ENCODE measurements around the gene MEGF11.

The MEGF11 gene

DNA sequence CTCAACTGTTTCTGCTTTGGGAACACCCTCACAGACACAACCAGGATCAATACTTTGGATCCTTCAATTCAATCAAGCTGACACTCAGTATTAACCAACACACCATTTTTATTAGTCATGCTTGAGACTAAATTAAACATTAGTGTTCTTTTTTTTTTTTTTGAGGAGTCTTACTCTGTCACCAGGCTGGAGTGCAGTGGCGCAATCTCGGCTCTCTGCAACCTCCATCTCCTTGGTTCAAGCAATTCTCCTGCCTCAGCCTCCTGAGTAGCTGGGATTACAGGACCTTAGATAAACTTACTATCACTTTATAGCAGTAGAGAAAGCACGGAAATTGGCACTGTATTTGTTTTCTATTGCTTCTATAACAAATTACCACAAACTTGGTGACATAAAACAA lies 386.3 kb downstream of the MEGF11 start:
- H3K27ac ChIP-seq (ENCODE audit: low read length), result no peak overlapping the region
- H4K20me1 ChIP-seq (ENCODE audit: insufficient read depth, low read length), result peaks cover 9% of the 10 kb centered on the region
- no peak overlapping the region for H3K4me3 ChIP-seq (ENCODE audit: low read length)
- H3K79me2 ChIP-seq (ENCODE audit: low read length), result peaks cover 29% of the 10 kb centered on the region
- no peak overlapping the region for H3K4me2 ChIP-seq (ENCODE audit: low read length)
- no peak overlapping the region for H3K9ac ChIP-seq (ENCODE audit: low read length)
- no peaks in the 10 kb centered on the region for H3K9me3 ChIP-seq (ENCODE audit: insufficient read depth, low read length)
- H3K36me3 ChIP-seq (replicated peaks; ENCODE audit: low read depth, low read length), result no peaks in the 10 kb centered on the region
- TF ChIP-seq EZH2phosphoT487 (IDR thresholded peaks at IDR 0.05; ENCODE audit: low read depth), result no peak
- TF ChIP-seq, protein P1, sequence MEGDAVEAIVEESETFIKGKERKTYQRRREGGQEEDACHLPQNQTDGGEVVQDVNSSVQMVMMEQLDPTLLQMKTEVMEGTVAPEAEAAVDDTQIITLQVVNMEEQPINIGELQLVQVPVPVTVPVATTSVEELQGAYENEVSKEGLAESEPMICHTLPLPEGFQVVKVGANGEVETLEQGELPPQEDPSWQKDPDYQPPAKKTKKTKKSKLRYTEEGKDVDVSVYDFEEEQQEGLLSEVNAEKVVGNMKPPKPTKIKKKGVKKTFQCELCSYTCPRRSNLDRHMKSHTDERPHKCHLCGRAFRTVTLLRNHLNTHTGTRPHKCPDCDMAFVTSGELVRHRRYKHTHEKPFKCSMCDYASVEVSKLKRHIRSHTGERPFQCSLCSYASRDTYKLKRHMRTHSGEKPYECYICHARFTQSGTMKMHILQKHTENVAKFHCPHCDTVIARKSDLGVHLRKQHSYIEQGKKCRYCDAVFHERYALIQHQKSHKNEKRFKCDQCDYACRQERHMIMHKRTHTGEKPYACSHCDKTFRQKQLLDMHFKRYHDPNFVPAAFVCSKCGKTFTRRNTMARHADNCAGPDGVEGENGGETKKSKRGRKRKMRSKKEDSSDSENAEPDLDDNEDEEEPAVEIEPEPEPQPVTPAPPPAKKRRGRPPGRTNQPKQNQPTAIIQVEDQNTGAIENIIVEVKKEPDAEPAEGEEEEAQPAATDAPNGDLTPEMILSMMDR (IDR thresholded peaks at IDR 0.05; ENCODE audit: low read depth, low read length), result no peak
- peaks cover 25% of the 10 kb centered on the region for H3K4me1 ChIP-seq (ENCODE audit: low read length)
- H2AFZ ChIP-seq (ENCODE audit: low read depth, low read length), result no peak overlapping the region
- H3K27me3 ChIP-seq (ENCODE audit: low read depth, low read length), result no peaks in the 10 kb centered on the region

DNA sequence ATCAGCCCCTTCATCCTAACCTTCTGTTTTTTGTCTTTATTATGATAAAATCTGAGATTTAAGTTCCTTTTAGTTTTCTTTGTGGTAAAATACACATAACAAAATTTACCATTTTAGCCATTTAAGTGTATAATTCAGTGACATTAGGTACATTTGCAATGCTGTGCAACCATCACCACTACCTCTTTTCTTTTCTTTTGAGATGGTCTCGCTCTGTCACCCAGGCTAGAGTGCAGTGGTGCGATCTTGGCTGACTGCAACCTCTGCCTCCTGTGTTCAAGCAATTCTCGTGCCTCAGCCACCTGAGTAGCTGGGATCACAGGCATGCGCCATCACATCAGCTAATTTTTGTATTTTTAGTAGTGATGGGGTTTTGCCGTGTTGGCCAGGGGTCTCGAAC lies 390.4 kb downstream of the MEGF11 start:
- TF ChIP-seq EZH2phosphoT487 (IDR thresholded peaks at IDR 0.05; ENCODE audit: low read depth), result no peak
- TF ChIP-seq, protein P1 (IDR thresholded peaks at IDR 0.05; ENCODE audit: low read depth, low read length), result no peak
- H3K36me3 ChIP-seq (replicated peaks; ENCODE audit: low read depth, low read length), result no peaks in the 10 kb centered on the region
- peaks cover 9% of the 10 kb centered on the region for H3K4me1 ChIP-seq (ENCODE audit: low read length)
- no peaks in the 10 kb centered on the region for H3K79me2 ChIP-seq (ENCODE audit: low read length)
- H3K9ac ChIP-seq (ENCODE audit: low read length), result no peak overlapping the region
- 0 out of 2 replicates have a peak, but pooled peaks cover 9% of the 10 kb centered on the region for H3K27me3 ChIP-seq (ENCODE audit: low read depth, low read length)
- no peaks in the 10 kb centered on the region for H3K9me3 ChIP-seq (ENCODE audit: insufficient read depth, low read length)
- no peaks in the 10 kb centered on the region for H4K20me1 ChIP-seq (ENCODE audit: insufficient read depth, low read length)
- H3K27ac ChIP-seq (ENCODE audit: low read length), result no peak overlapping the region
- peak overlapping the region; percentile 59 for H3K4me2 ChIP-seq (ENCODE audit: low read length)
- peak overlapping the region; percentile 57 for H2AFZ ChIP-seq (ENCODE audit: low read depth, low read length)
- H3K4me3 ChIP-seq (ENCODE audit: low read length), result peak overlapping the region; percentile 55

DNA sequence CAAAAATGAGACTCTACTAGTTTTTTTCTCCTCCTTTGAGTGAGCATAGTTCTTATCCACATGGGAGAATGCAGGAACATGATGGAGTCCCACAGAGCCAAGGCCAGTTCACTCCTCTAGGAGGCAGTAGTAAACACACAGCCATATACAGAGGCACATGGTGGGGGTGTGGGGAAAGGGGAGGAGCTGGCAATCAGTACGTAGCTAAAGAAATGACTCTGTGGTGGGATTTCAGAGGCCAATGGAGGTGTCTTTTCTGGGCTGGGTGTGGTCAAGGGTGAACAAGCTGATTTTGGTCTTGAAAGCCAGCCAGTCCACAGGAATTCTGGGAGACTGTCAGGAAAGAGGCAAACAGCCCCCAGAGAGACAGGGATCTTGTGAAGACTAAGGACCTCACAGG lies 390.9 kb downstream of the MEGF11 start:
- Histone ChIP-seq H2AFZ (ENCODE audit: low read depth, low read length) (peak overlapping the region; percentile 57), H3K9me3 (ENCODE audit: insufficient read depth, low read length) (no peaks in the 10 kb centered on the region), H3K4me1 (ENCODE audit: low read length) (peaks cover 9% of the 10 kb centered on the region), H3K9ac (ENCODE audit: low read length) (no peak overlapping the region), H3K27ac (ENCODE audit: low read length) (no peak overlapping the region), H3K4me2 (ENCODE audit: low read length) (peak overlapping the region; percentile 59), H3K4me3 (ENCODE audit: low read length) (peak overlapping the region; percentile 55), H3K27me3 (ENCODE audit: low read depth, low read length) (0 out of 2 replicates have a peak, but pooled peaks cover 9% of the 10 kb centered on the region), H3K79me2 (ENCODE audit: low read length) (no peaks in the 10 kb centered on the region), H4K20me1 (ENCODE audit: insufficient read depth, low read length) (no peaks in the 10 kb centered on the region), H3K36me3 (replicated peaks; ENCODE audit: low read depth, low read length) (no peaks in the 10 kb centered on the region)
- TF ChIP-seq, protein P1 (IDR thresholded peaks at IDR 0.05; ENCODE audit: low read depth, low read length), result peak; percentile 76
- TF ChIP-seq EZH2phosphoT487 (IDR thresholded peaks at IDR 0.05; ENCODE audit: low read depth), result no peak

DNA sequence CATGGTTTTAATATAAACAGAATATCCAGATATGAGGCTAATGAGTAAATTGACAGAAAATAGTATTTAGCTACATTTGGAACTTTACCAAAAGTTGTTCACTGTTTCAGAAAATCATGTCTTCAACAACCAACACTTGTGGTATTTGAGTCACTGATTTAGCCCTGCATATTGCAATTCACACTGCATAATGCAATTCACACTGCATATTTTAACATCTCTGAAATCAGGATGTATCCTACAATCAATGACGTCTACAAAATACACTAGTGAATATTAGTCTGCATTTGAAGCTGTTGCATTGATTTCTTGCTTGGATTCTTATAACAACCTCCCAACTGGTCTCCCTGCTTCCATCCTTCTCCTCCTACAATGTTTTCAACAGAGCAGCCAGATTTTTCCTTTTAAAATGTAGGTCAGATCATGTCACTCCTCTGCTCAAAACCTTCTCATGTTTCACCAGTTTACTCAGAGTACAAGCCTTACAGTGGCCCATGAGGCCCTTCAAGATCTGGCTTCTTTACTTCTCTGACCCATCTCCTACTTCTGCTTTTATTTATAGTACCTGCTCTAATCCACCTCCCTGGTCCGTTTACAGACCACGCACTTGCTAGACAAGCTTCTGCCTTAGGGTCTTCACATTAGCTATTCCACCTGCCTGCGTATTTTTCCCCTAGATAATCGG lies 395.7 kb downstream of the MEGF11 start:
- H3K36me3 ChIP-seq (replicated peaks; ENCODE audit: low read depth, low read length), result no peaks in the 10 kb centered on the region
- no peak overlapping the region for H3K27ac ChIP-seq (ENCODE audit: low read length)
- TF ChIP-seq EZH2phosphoT487 (IDR thresholded peaks at IDR 0.05; ENCODE audit: low read depth), result no peak
- TF ChIP-seq, protein P1 (IDR thresholded peaks at IDR 0.05; ENCODE audit: low read depth, low read length), result no peak

More for the DNA sequence above, 395.7 kb downstream of the MEGF11 start:
- Histone ChIP-seq H2AFZ (ENCODE audit: low read depth, low read length) (no peak overlapping the region), H3K9me3 (ENCODE audit: insufficient read depth, low read length) (no peaks in the 10 kb centered on the region), H3K79me2 (ENCODE audit: low read length) (no peaks in the 10 kb centered on the region), H3K4me1 (ENCODE audit: low read length) (peaks cover 4% of the 10 kb centered on the region), H4K20me1 (ENCODE audit: insufficient read depth, low read length) (no peaks in the 10 kb centered on the region), H3K4me3 (ENCODE audit: low read length) (no peak overlapping the region), H3K9ac (ENCODE audit: low read length) (no peak overlapping the region), H3K27me3 (ENCODE audit: low read depth, low read length) (peaks cover 14% of the 10 kb centered on the region; the same call in 1 of the 2 replicates), H3K4me2 (ENCODE audit: low read length) (no peak overlapping the region)

All from OCI-LY3 (cell line).